ENCODE data around the gene RNF144B.

DNA sequence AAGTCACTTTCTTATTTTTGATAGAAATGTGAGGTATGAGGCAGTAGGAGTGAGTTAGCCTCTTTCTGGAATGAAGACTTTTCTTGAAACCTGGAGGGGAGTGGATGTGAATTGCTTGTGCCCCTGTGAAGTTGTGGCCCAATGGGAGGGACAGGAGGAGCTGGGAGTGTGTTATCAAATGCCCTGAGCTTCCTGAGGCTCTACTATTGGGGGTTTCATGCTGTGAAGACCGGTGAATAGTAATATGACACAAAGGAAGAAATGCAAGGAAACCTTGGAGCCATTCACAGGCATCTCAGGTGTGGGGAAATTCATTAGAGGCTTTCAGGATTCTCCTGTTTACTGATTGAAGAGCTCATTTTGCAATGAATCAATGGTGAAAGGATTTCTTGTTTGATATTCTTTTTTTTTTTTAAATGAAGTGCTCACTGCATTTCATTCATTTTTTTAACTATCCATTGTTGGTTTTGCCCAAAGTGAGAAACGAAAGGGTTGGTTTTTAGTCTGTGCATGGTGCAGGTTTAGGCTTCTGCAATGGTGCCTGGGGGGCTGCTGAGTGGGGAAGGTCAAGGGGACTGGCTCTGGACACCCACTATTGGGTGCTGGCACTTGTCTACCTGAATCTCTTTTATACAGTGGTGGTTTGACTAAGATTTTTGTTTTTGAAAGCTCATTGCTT is 8.2 kb downstream of the RNF144B start:
- TF ChIP-seq CTCF (IDR thresholded peaks at IDR 0.05; ENCODE audit: low read depth, low read length, poor library complexity, severe bottlenecking) (no peak), EZH2phosphoT487 (IDR thresholded peaks at IDR 0.05; ENCODE audit: borderline replicate concordance, low read length) (no peak)
